DND-41 (cell line): Measurements from ENCODE around the gene MYO18B.

ENCODE experiments used
- ATAC-seq: fragments of 200-7000 bp; cut with Tn5 transposase; 3 replicates; pipeline ENCODE4 v1.9.1; 2021; ENCODE audit warnings: low read depth; ENCODE audit not compliant: insufficient read depth
- DNase-seq: peaks from one replicate; pipeline ENCODE4 v3.0.0-alpha.2; 2020
- H2AFZ ChIP-seq: 2 replicates; pipeline ENCODE4 v1.6.0; 2012; ENCODE audit warnings: low read depth, low read length
- H3K27ac ChIP-seq: 2 replicates; pipeline ENCODE4 v1.5.1; 2012; ENCODE audit warnings: low read length, inconsistent platforms
- H3K27me3 ChIP-seq: fragments of 200-600 bp; sonication (generic); 2 replicates; pipeline ENCODE4 v1.6.0; 2012; ENCODE audit warnings: low read length, mild to moderate bottlenecking, inconsistent platforms; ENCODE audit not compliant: insufficient read depth, poor library complexity
- H3K36me3 ChIP-seq: 2 replicates; pipeline ENCODE4 v1.5.1; 2012; ENCODE audit warnings: low read length, inconsistent platforms; ENCODE audit not compliant: insufficient read depth
- H3K4me1 ChIP-seq: 2 replicates; pipeline ENCODE4 v1.5.1; 2012; ENCODE audit warnings: mild to moderate bottlenecking, low read length; ENCODE audit not compliant: insufficient read depth
- H3K4me2 ChIP-seq: 2 replicates; pipeline ENCODE4 v1.6.0; 2012; ENCODE audit warnings: mild to moderate bottlenecking, moderate library complexity, low read length, inconsistent platforms; ENCODE audit not compliant: insufficient read depth
- H3K4me3 ChIP-seq, 2 experiments: fragments of 200-600 bp in 1 of 2; shearing (Covaris generic) in 1 of 2; 2 replicates each; pipeline ENCODE4 v1.5.1; 2012 to 2016; ENCODE audit warnings: inconsistent platforms in 2 of 2, low read length in 2 of 2, mild to moderate bottlenecking in 2 of 2, low read depth in 1 of 2, moderate library complexity in 1 of 2
- H3K79me2 ChIP-seq: 2 replicates; pipeline ENCODE4 v1.6.0; 2012; ENCODE audit warnings: low read length, inconsistent platforms; ENCODE audit not compliant: insufficient read depth
- H3K9ac ChIP-seq: 2 replicates; pipeline ENCODE4 v1.6.0; 2012; ENCODE audit warnings: low read depth, mild to moderate bottlenecking, inconsistent platforms, low read length, moderate library complexity
- H3K9me3 ChIP-seq: 2 replicates; pipeline ENCODE4 v1.5.1; 2012; ENCODE audit warnings: low read length, moderate library complexity, mild to moderate bottlenecking, inconsistent platforms; ENCODE audit not compliant: insufficient read depth, severe bottlenecking
- H4K20me1 ChIP-seq: 2 replicates; pipeline ENCODE4 v1.6.0; 2012; ENCODE audit warnings: low read length; ENCODE audit not compliant: insufficient read depth
- EZH2 ChIP-seq: IDR thresholded peaks from 3 replicates; pipeline ENCODE4 v1.6.1; 2012; ENCODE audit warnings: borderline replicate concordance, low read depth, mild to moderate bottlenecking, moderate library complexity, low read length, inconsistent platforms; ENCODE audit not compliant: severe bottlenecking
- TF ChIP-seq, protein P1 (sequence below): IDR thresholded peaks from 2 replicates; pipeline ENCODE4 v1.5.1; 2012; ENCODE audit warnings: borderline replicate concordance, low read length, moderate library complexity, mild to moderate bottlenecking; ENCODE audit not compliant: poor library complexity, severe bottlenecking; ENCODE audit errors: extremely low read depth

MYO18B gene

DNA sequence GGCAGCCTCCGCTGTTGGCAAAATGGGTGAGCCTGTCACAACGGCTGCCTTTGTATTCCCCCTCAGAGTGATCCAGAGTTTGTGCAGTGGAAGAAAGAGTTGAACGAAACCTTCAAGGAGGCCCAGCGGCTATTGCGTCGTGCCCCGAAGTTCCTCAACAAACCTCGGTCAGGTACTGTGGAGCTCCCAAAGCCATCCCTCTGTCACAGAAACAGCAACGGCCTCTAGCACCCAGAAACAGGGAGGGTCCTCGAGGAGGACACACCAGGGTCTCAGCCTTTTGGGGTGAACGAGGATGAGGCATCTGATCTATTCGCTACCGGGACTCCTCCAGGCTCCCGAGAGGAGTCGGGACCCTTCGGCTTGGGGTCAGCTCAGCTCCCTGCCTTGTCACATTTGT, 19.8 kb upstream of the MYO18B start:
- H3K36me3 ChIP-seq = no peaks in the 10 kb centered on the region
- H3K4me2 ChIP-seq = no peak overlapping the region
- TF ChIP-seq EZH2 = no peak
- TF ChIP-seq, protein P1, sequence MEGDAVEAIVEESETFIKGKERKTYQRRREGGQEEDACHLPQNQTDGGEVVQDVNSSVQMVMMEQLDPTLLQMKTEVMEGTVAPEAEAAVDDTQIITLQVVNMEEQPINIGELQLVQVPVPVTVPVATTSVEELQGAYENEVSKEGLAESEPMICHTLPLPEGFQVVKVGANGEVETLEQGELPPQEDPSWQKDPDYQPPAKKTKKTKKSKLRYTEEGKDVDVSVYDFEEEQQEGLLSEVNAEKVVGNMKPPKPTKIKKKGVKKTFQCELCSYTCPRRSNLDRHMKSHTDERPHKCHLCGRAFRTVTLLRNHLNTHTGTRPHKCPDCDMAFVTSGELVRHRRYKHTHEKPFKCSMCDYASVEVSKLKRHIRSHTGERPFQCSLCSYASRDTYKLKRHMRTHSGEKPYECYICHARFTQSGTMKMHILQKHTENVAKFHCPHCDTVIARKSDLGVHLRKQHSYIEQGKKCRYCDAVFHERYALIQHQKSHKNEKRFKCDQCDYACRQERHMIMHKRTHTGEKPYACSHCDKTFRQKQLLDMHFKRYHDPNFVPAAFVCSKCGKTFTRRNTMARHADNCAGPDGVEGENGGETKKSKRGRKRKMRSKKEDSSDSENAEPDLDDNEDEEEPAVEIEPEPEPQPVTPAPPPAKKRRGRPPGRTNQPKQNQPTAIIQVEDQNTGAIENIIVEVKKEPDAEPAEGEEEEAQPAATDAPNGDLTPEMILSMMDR = no peak
- DNase-seq (no peak), ATAC-seq (no peak)
- no peaks in the 10 kb centered on the region for H4K20me1 ChIP-seq
- H2AFZ ChIP-seq = no peak overlapping the region
- no peaks in the 10 kb centered on the region for H3K4me1 ChIP-seq
- no peaks in the 10 kb centered on the region for H3K9me3 ChIP-seq
- no peaks in the 10 kb centered on the region for H3K27me3 ChIP-seq
- H3K4me3 ChIP-seq = no peak overlapping the region
- no peaks in the 10 kb centered on the region for H3K79me2 ChIP-seq
- no peak overlapping the region for H3K9ac ChIP-seq
- H3K27ac ChIP-seq = no peak overlapping the region

GRCh38 chr22:25722626-25723025, 19.4 kb upstream of the MYO18B start:
- Histone ChIP-seq H4K20me1 (no peaks in the 10 kb centered on the region), H3K4me1 (no peaks in the 10 kb centered on the region), H3K36me3 (no peaks in the 10 kb centered on the region), H3K4me2 (no peak overlapping the region), H3K4me3 (no peak overlapping the region), H3K79me2 (no peaks in the 10 kb centered on the region), H2AFZ (no peak overlapping the region), H3K27ac (no peak overlapping the region), H3K9ac (no peak overlapping the region), H3K27me3 (no peaks in the 10 kb centered on the region), H3K9me3 (no peaks in the 10 kb centered on the region)
- ATAC-seq (no peak), DNase-seq (no peak)
- TF ChIP-seq, protein P1 = no peak
- no peak for TF ChIP-seq EZH2

- no peaks in the 10 kb centered on the region for H3K27me3 ChIP-seq
- ATAC-seq (no peak), DNase-seq (no peak)
- no peaks in the 10 kb centered on the region for H3K4me1 ChIP-seq
- no peaks in the 10 kb centered on the region for H3K9me3 ChIP-seq
- no peak overlapping the region for H2AFZ ChIP-seq
- H3K27ac ChIP-seq = no peak overlapping the region
- no peaks in the 10 kb centered on the region for H3K79me2 ChIP-seq
- no peaks in the 10 kb centered on the region for H3K36me3 ChIP-seq
- TF ChIP-seq, protein P1 = no peak
- H3K4me2 ChIP-seq = no peak overlapping the region
- no peaks in the 10 kb centered on the region for H4K20me1 ChIP-seq
- no peak overlapping the region for H3K4me3 ChIP-seq
- H3K9ac ChIP-seq = no peak overlapping the region
Measured at GRCh38 chr22:25726241-25726640, 15.7 kb upstream of the MYO18B start.

DNA sequence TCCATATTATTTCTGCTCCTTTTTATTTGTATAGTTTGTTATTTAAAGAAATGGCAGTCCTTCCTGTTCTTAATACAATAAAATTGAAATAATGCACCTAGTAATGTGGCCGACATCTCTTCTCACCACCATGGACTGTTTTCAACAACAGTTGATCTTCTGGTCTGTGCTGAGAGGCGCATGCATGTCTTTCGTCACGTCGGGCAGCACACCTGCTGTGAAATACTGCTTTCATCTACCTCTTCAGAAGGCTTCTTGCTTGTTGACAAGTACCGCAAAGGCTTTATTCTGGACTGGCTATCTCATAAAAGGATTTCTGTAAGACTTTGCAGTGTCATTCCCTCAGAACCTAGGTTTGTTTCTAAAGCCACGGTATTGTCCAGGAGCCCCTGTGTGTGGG, 13.9 kb upstream of the MYO18B start:
- H3K27me3 ChIP-seq = no peaks in the 10 kb centered on the region
- DNase-seq (no peak), ATAC-seq (no peak)
- H4K20me1 ChIP-seq = no peaks in the 10 kb centered on the region
- no peak overlapping the region for H3K4me3 ChIP-seq
- H3K4me2 ChIP-seq = no peak overlapping the region
- H2AFZ ChIP-seq = no peak overlapping the region
- H3K36me3 ChIP-seq = no peaks in the 10 kb centered on the region
- no peak overlapping the region for H3K27ac ChIP-seq
- no peak overlapping the region for H3K9ac ChIP-seq
- H3K4me1 ChIP-seq = no peaks in the 10 kb centered on the region
- TF ChIP-seq, protein P1 = no peak
- no peak for TF ChIP-seq EZH2
- peaks cover 5% of the 10 kb centered on the region for H3K9me3 ChIP-seq
- no peaks in the 10 kb centered on the region for H3K79me2 ChIP-seq
